ENCODE results near the gene NEB. TPM values are rescaled to one million over a fixed set of nuclear protein-coding genes. Genes with fewer than 3 reads are reported as not detected.

The NEB gene
- total RNA-seq, 1 experiment from 2014 or later: 0.11 TPM

- intact Hi-C loops (cut with micrococcal nuclease): loop anchor here (10.0 kb wide), 1 partner anchor 69 kb away; no protein-coding TSS in a partner anchor
- H3K4me2 ChIP-seq (ENCODE audit: low read length): no peak overlapping the region
- H3K27me3 ChIP-seq (ENCODE audit: low read length): peaks cover 56% of the 10 kb centered on the region
- H4K20me1 ChIP-seq (ENCODE audit: low read length): no peaks in the 10 kb centered on the region; the same call in 1 of the 2 replicates
- no peaks in the 10 kb centered on the region for H3K36me3 ChIP-seq (ENCODE audit: low read depth, low read length)
- no peak for ATAC-seq
- H3K27ac ChIP-seq (ENCODE audit: low read length): no peak overlapping the region
- H3K9ac ChIP-seq (ENCODE audit: low read length): no peak overlapping the region
- no peak for DNase-seq
- H2AFZ ChIP-seq (ENCODE audit: low read length): no peak overlapping the region
- POLR2A ChIA-PET (ENCODE audit: unreplicated experiment): no interaction called here
- no peaks in the 10 kb centered on the region for H3K9me2 ChIP-seq (replicated peaks; ENCODE audit: low read length)
- no peaks in the 10 kb centered on the region for H3K79me2 ChIP-seq (ENCODE audit: low read length)
- CTCF ChIA-PET: no interaction called here
- no peaks in the 10 kb centered on the region for H3K9me3 ChIP-seq (ENCODE audit: low read length)
- TF ChIP-seq CTCF (conservative IDR thresholded peaks at IDR 0.05; ENCODE audit: low read depth, low read length) (no peak), EZH2 (IDR thresholded peaks at IDR 0.05; ENCODE audit: low read length, unreplicated experiment) (no peak), EZH2phosphoT487 (IDR thresholded peaks at IDR 0.05; ENCODE audit: borderline replicate concordance, low read length) (no peak)
- H3K4me3 ChIP-seq (ENCODE audit: low read length): no peak overlapping the region
- no TSS peak for BruUV-seq (replicated peaks)
- H3K4me1 ChIP-seq (ENCODE audit: insufficient read depth, low read length): no peaks in the 10 kb centered on the region
- no peaks in the 10 kb centered on the region for H3F3A ChIP-seq (ENCODE audit: low read length, unreplicated experiment)
Measured at GRCh38 chr2:151623631-151624030, 110.6 kb downstream of the NEB start.

GRCh38 chr2:151620761-151621160 lies 113.5 kb downstream of the NEB start:
- ChIA-PET CTCF (no interaction called here), POLR2A (ENCODE audit: unreplicated experiment) (no interaction called here)
- no peaks in the 10 kb centered on the region for H3K79me2 ChIP-seq (ENCODE audit: low read length)
- no peak overlapping the region for H3K27ac ChIP-seq (ENCODE audit: low read length)
- TF ChIP-seq EZH2 (IDR thresholded peaks at IDR 0.05; ENCODE audit: low read length, unreplicated experiment) (no peak), EZH2phosphoT487 (IDR thresholded peaks at IDR 0.05; ENCODE audit: borderline replicate concordance, low read length) (no peak), CTCF (conservative IDR thresholded peaks at IDR 0.05; ENCODE audit: low read depth, low read length) (no peak)
- H3K4me1 ChIP-seq (ENCODE audit: insufficient read depth, low read length): no peaks in the 10 kb centered on the region
- no peaks in the 10 kb centered on the region; the same call in 1 of the 2 replicates for H4K20me1 ChIP-seq (ENCODE audit: low read length)
- ATAC-seq (no peak), DNase-seq (no peak)
- intact Hi-C loops (cut with micrococcal nuclease): loop anchor here (10.0 kb wide), 1 partner anchor 66 kb away; no protein-coding TSS in a partner anchor
- H3F3A ChIP-seq (ENCODE audit: low read length, unreplicated experiment): no peaks in the 10 kb centered on the region
- H3K36me3 ChIP-seq (ENCODE audit: low read depth, low read length): no peaks in the 10 kb centered on the region
- H3K4me3 ChIP-seq (ENCODE audit: low read length): no peak overlapping the region
- H2AFZ ChIP-seq (ENCODE audit: low read length): no peak overlapping the region
- no peaks in the 10 kb centered on the region for H3K9me3 ChIP-seq (ENCODE audit: low read length)
- H3K9me2 ChIP-seq (replicated peaks; ENCODE audit: low read length): no peaks in the 10 kb centered on the region
- no peak overlapping the region for H3K9ac ChIP-seq (ENCODE audit: low read length)
- no TSS peak for BruUV-seq (replicated peaks)
- no peak overlapping the region for H3K4me2 ChIP-seq (ENCODE audit: low read length)
- peaks cover 60% of the 10 kb centered on the region for H3K27me3 ChIP-seq (ENCODE audit: low read length)

GRCh38 chr2:151619337-151619989 lies 114.8 kb downstream of the NEB start:
- Histone ChIP-seq H3K27me3 (ENCODE audit: low read length) (peaks cover 53% of the 10 kb centered on the region), H3K79me2 (ENCODE audit: low read length) (no peaks in the 10 kb centered on the region), H3F3A (ENCODE audit: low read length, unreplicated experiment) (no peaks in the 10 kb centered on the region), H3K9me2 (replicated peaks; ENCODE audit: low read length) (no peaks in the 10 kb centered on the region), H3K4me3 (ENCODE audit: low read length) (no peak overlapping the region), H3K4me1 (ENCODE audit: insufficient read depth, low read length) (no peaks in the 10 kb centered on the region), H3K9me3 (ENCODE audit: low read length) (no peaks in the 10 kb centered on the region), H2AFZ (ENCODE audit: low read length) (no peak overlapping the region), H4K20me1 (ENCODE audit: low read length) (no peaks in the 10 kb centered on the region; the same call in 1 of the 2 replicates), H3K9ac (ENCODE audit: low read length) (no peak overlapping the region), H3K36me3 (ENCODE audit: low read depth, low read length) (no peaks in the 10 kb centered on the region), H3K4me2 (ENCODE audit: low read length) (no peak overlapping the region), H3K27ac (ENCODE audit: low read length) (no peak overlapping the region)
- BruUV-seq (replicated peaks): no TSS peak
- intact Hi-C loops (cut with micrococcal nuclease): no loop called here
- TF ChIP-seq CTCF (conservative IDR thresholded peaks at IDR 0.05; ENCODE audit: low read depth, low read length) (no peak), EZH2 (IDR thresholded peaks at IDR 0.05; ENCODE audit: low read length, unreplicated experiment) (no peak), EZH2phosphoT487 (IDR thresholded peaks at IDR 0.05; ENCODE audit: borderline replicate concordance, low read length) (no peak)
- CTCF ChIA-PET: no interaction called here
- DNase-seq (no peak), ATAC-seq (no peak)
- POLR2A ChIA-PET (ENCODE audit: unreplicated experiment): no interaction called here
